GM18870 (cell line): Measurements from ENCODE around the gene ENDOD1.
"Not testable (repeated sequence)": the region's sequence is repeated elsewhere in the genome, so short reads cannot be mapped to it uniquely, and the experiment has no call there.

Experiments
- ATAC-seq: cut with Tn5 transposase; IDR thresholded peaks from one replicate; pipeline ENCODE4 v1.9.1; 2021; ENCODE audit warnings: moderate library complexity; ENCODE audit not compliant: unreplicated experiment

The ENDOD1 gene

GRCh38 chr11:95100856-95101507 lies 11.3 kb downstream of the ENDOD1 start:
- ATAC-seq = no peak

GRCh38 chr11:95101935-95102334 lies 12.3 kb downstream of the ENDOD1 start:
- ATAC-seq = no peak

- no peak for ATAC-seq
Observed at GRCh38 chr11:95102733-95103132, 13.1 kb downstream of the ENDOD1 start.

GRCh38 chr11:95103701-95104100 lies 14.1 kb downstream of the ENDOD1 start:
- no peak for ATAC-seq

GRCh38 chr11:95104121-95104830 lies 14.6 kb downstream of the ENDOD1 start:
- ATAC-seq = no peak

- ATAC-seq = no peak
Observed at GRCh38 chr11:95104856-95105255, 15.2 kb downstream of the ENDOD1 start.

GRCh38 chr11:95108159-95108611 lies 18.5 kb downstream of the ENDOD1 start:
- no peak for ATAC-seq

- ATAC-seq = no peak
Observed at GRCh38 chr11:95108671-95109551, 19.3 kb downstream of the ENDOD1 start.

- not testable (repeated sequence) for ATAC-seq
Observed at GRCh38 chr11:95111471-95111870, 21.8 kb downstream of the ENDOD1 start.

GRCh38 chr11:95111923-95112540 lies 22.4 kb downstream of the ENDOD1 start:
- no peak for ATAC-seq

- ATAC-seq = no peak
Observed at GRCh38 chr11:95115597-95115996, 26.0 kb downstream of the ENDOD1 start.

GRCh38 chr11:95119361-95120060 lies 29.9 kb downstream of the ENDOD1 start:
- no peak for ATAC-seq

- no peak for ATAC-seq
Observed at GRCh38 chr11:95121698-95122097, 32.1 kb downstream of the ENDOD1 start.

GRCh38 chr11:95123556-95123955 lies 33.9 kb downstream of the ENDOD1 start:
- ATAC-seq = no peak

- ATAC-seq = no peak
Observed at GRCh38 chr11:95128602-95129001, 39.0 kb downstream of the ENDOD1 start.

- no peak for ATAC-seq
Observed at GRCh38 chr11:95132956-95133355, 43.3 kb downstream of the ENDOD1 start.

- ATAC-seq = no peak
Observed at GRCh38 chr11:95134491-95134890, 44.8 kb downstream of the ENDOD1 start.

GRCh38 chr11:95135155-95135554 lies 45.5 kb downstream of the ENDOD1 start:
- ATAC-seq = no peak

- no peak for ATAC-seq
Observed at GRCh38 chr11:95135880-95136279, 46.2 kb downstream of the ENDOD1 start.

GRCh38 chr11:95136747-95137146 lies 47.1 kb downstream of the ENDOD1 start:
- not testable (repeated sequence) for ATAC-seq
